Activated CD8-positive, alpha-beta T cell treated with anti-CD3 and anti-CD28 coated beads for 36 hours (primary cell): ENCODE results near the gene WIPF1. TPM values are rescaled to one million over a fixed set of nuclear protein-coding genes. Genes with fewer than 3 reads are reported as not detected.

Source experiments
- ATAC-seq: fragments of 200-7000 bp; cut with Tn5 transposase; one replicate; pipeline ENCODE4 v1.10.0; 2021; ENCODE audit warnings: mild to moderate bottlenecking, moderate library complexity
- CTCF ChIA-PET: fragments of 350-600 bp; sonication (Branson Sonifier 250); formaldehyde crosslinking; loops from one replicate; lab custom pipeline; 2021; ENCODE audit warnings: antibody characterized with exemption; lab: Charles Lee
- POLR2A ChIA-PET: fragments of 350-600 bp; sonication (Branson Sonifier 250); formaldehyde crosslinking; loops from one replicate; lab custom pipeline; 2021; ENCODE audit warnings: antibody characterized with exemption; lab: Charles Lee
- DNase-seq: peaks from one replicate; pipeline ENCODE4 v3.0.0-alpha.2; 2020
- H3K27ac Mint-ChIP-seq: one replicate; pipeline ENCODE4 v1.8.0; 2021; ENCODE audit warnings: mild to moderate bottlenecking, mixed read lengths
- H3K27me3 Mint-ChIP-seq: one replicate; pipeline ENCODE4 v1.8.0; 2021; ENCODE audit warnings: mixed read lengths
- H3K36me3 Mint-ChIP-seq: one replicate; pipeline ENCODE4 v1.8.0; 2021; ENCODE audit warnings: low read depth, mixed read lengths
- H3K4me1 Mint-ChIP-seq: one replicate; pipeline ENCODE4 v1.8.0; 2021; ENCODE audit warnings: low read depth, mixed read lengths
- H3K4me3 Mint-ChIP-seq: one replicate; pipeline ENCODE4 v1.8.0; 2021; ENCODE audit warnings: mild to moderate bottlenecking, moderate library complexity, mixed read lengths
- H3K9me3 Mint-ChIP-seq: one replicate; pipeline ENCODE4 v1.8.0; 2021; ENCODE audit warnings: mixed read lengths
- CTCF ChIP-seq: fragments of 200-600 bp; IDR thresholded peaks from one replicate; pipeline ENCODE4 v1.8.0; 2022; ENCODE audit warnings: antibody characterized with exemption, mild to moderate bottlenecking
- intact Hi-C: fragments of 100-400 bp; cut with micrococcal nuclease; formaldehyde crosslinking; loops from one replicate; pipeline ENCODE4 v1.10.0; 2022
- total RNA-seq, 2 experiments: library from RNA; stranded (reverse); gene quantifications; one replicate each; pipeline ENCODE4 v1.2.3, GENCODE V29; 2021

WIPF1 gene
- total RNA-seq, 2 experiments from 2014 or later: 361 to 365 TPM

- DNase-seq (no peak), ATAC-seq (no peak)
- Mint-ChIP-seq H3K27ac (peak overlapping the region; percentile 27), H3K36me3 (peaks cover 84% of the 10 kb centered on the region), H3K27me3 (no peaks in the 10 kb centered on the region), H3K4me3 (no peak overlapping the region), H3K9me3 (no peaks in the 10 kb centered on the region), H3K4me1 (peaks cover 91% of the 10 kb centered on the region)
- intact Hi-C loops: loop anchor here (5.0 kb wide), 1 partner anchor 97 kb away; no protein-coding TSS in a partner anchor
- ChIA-PET POLR2A (interaction anchor here (1.0 to 12.4 kb wide), 2 partner anchors 12 to 99 kb away, joined by 3 to 139 read pairs; partner anchors contain the start of gene WIPF1), CTCF (interaction anchor here (1.8 to 8.6 kb wide), 2 partner anchors 12 to 101 kb away, joined by 4 to 143 read pairs; partner anchors contain the start of gene WIPF1)
- TF ChIP-seq CTCF: no peak
These were observed 12.5 kb downstream of the WIPF1 start for GRCh38 chr2:174585146-174585545.

GRCh38 chr2:174581491-174581890 is 16.1 kb downstream of the WIPF1 start:
- CTCF ChIA-PET: interaction anchor here (1.1 to 8.9 kb wide), 10 partner anchors 9 to 168 kb away, joined by 3 to 143 read pairs (median 5); partner anchors contain the start of gene WIPF1
- peak; percentile 41 for ATAC-seq
- no peak for TF ChIP-seq CTCF

GRCh38 chr2:174580951-174581350 is 16.7 kb downstream of the WIPF1 start:
- H3K4me3 Mint-ChIP-seq: no peak overlapping the region
- H3K4me1 Mint-ChIP-seq: peaks cover 75% of the 10 kb centered on the region
- no peaks in the 10 kb centered on the region for H3K9me3 Mint-ChIP-seq
- ATAC-seq (no peak), DNase-seq (no peak)
- intact Hi-C loops: no loop called here
- CTCF ChIA-PET: interaction anchor here (0.7 to 8.9 kb wide), 14 partner anchors 9 to 168 kb away, joined by 3 to 143 read pairs (median 4); partner anchors contain the start of gene WIPF1
- H3K27ac Mint-ChIP-seq: peak overlapping the region; percentile 89
- POLR2A ChIA-PET: interaction anchor here (0.6 to 12.4 kb wide), 8 partner anchors 13 to 99 kb away, joined by 3 to 139 read pairs (median 4); partner anchors contain the start of gene WIPF1
- H3K36me3 Mint-ChIP-seq: peaks cover 80% of the 10 kb centered on the region
- H3K27me3 Mint-ChIP-seq: no peaks in the 10 kb centered on the region
- no peak for TF ChIP-seq CTCF

More at GRCh38 chr2:174581491-174581890, 16.1 kb downstream of the WIPF1 start:
- H3K9me3 Mint-ChIP-seq: no peaks in the 10 kb centered on the region
- H3K27ac Mint-ChIP-seq: peak overlapping the region; percentile 89
- DNase-seq: no peak
- H3K4me1 Mint-ChIP-seq: peaks cover 80% of the 10 kb centered on the region
- no peak overlapping the region for H3K4me3 Mint-ChIP-seq
- no peaks in the 10 kb centered on the region for H3K27me3 Mint-ChIP-seq
- intact Hi-C loops: no loop called here
- POLR2A ChIA-PET: interaction anchor here (0.6 to 12.4 kb wide), 10 partner anchors 13 to 215 kb away, joined by 3 to 139 read pairs (median 4); partner anchors contain the start of gene WIPF1
- H3K36me3 Mint-ChIP-seq: peaks cover 83% of the 10 kb centered on the region

- CTCF ChIA-PET: interaction anchor here (0.7 to 8.9 kb wide), 29 partner anchors 9 to 482 kb away, joined by 3 to 143 read pairs (median 5); partner anchors contain the start of gene WIPF1
- ATAC-seq (peak; percentile 71), DNase-seq (peak; percentile 71)
- no peak overlapping the region for H3K4me3 Mint-ChIP-seq
- TF ChIP-seq CTCF: peak; percentile 63
- H3K4me1 Mint-ChIP-seq: peaks cover 75% of the 10 kb centered on the region
- H3K27me3 Mint-ChIP-seq: no peaks in the 10 kb centered on the region
- intact Hi-C loops: loop anchor here (2.0 kb wide), 1 partner anchor 111 kb away; no protein-coding TSS in a partner anchor
- H3K9me3 Mint-ChIP-seq: no peaks in the 10 kb centered on the region
- peaks cover 80% of the 10 kb centered on the region for H3K36me3 Mint-ChIP-seq
- POLR2A ChIA-PET: interaction anchor here (0.6 to 12.4 kb wide), 7 partner anchors 10 to 110 kb away, joined by 3 to 139 read pairs (median 4); partner anchors contain the start of gene WIPF1
- H3K27ac Mint-ChIP-seq: peak overlapping the region; percentile 49
These were observed 19.5 kb downstream of the WIPF1 start for GRCh38 chr2:174577967-174578589.
